ENCODE results near the gene C1GALT1.
A peak's percentile ranks its signal among the peaks of the same experiment; 100 is the strongest.
"Not testable (repeated sequence)": the region's sequence is repeated elsewhere in the genome, so short reads cannot be mapped to it uniquely, and the experiment has no call there.

Gene C1GALT1

GRCh38 chr7:7182156-7183060, at the start of gene C1GALT1:
Gene C1GALT1 (plus strand): TSS chr7:7182544. CDS start chr7:7234320, 51,776 bp downstream.
- peak; percentile 99 for DNase-seq (ENCODE audit: low read depth, low spot score)

GRCh38 chr7:7134046-7134445, 48.3 kb upstream of the C1GALT1 start:
- no peak for DNase-seq (ENCODE audit: low read depth, low spot score)

GRCh38 chr7:7135074-7135473, 47.3 kb upstream of the C1GALT1 start:
- no peak for DNase-seq (ENCODE audit: low read depth, low spot score)

- not testable (repeated sequence) for DNase-seq (ENCODE audit: low read depth, low spot score)
Observed at GRCh38 chr7:7135924-7136323, 46.4 kb upstream of the C1GALT1 start.

GRCh38 chr7:7136466-7137381, 45.6 kb upstream of the C1GALT1 start:
- DNase-seq (ENCODE audit: low read depth, low spot score), result peak; percentile 39

GRCh38 chr7:7138897-7139296, 43.4 kb upstream of the C1GALT1 start:
- no peak for DNase-seq (ENCODE audit: low read depth, low spot score)

GRCh38 chr7:7143404-7143803, 38.9 kb upstream of the C1GALT1 start:
- not testable (repeated sequence) for DNase-seq (ENCODE audit: low read depth, low spot score)

GRCh38 chr7:7145151-7145550, 37.2 kb upstream of the C1GALT1 start:
- DNase-seq (ENCODE audit: low read depth, low spot score), result not testable (repeated sequence)

GRCh38 chr7:7146837-7147236, 35.5 kb upstream of the C1GALT1 start:
- no peak for DNase-seq (ENCODE audit: low read depth, low spot score)

GRCh38 chr7:7148798-7149481, 33.4 kb upstream of the C1GALT1 start:
- no peak for DNase-seq (ENCODE audit: low read depth, low spot score)

GRCh38 chr7:7151285-7151684, 31.1 kb upstream of the C1GALT1 start:
- no peak for DNase-seq (ENCODE audit: low read depth, low spot score)

- DNase-seq (ENCODE audit: low read depth, low spot score), result no peak
Observed at GRCh38 chr7:7151865-7152264, 30.5 kb upstream of the C1GALT1 start.

GRCh38 chr7:7152315-7152714, 30.0 kb upstream of the C1GALT1 start:
- DNase-seq (ENCODE audit: low read depth, low spot score), result no peak

- DNase-seq (ENCODE audit: low read depth, low spot score), result not testable (repeated sequence)
Observed at GRCh38 chr7:7154355-7154754, 28.0 kb upstream of the C1GALT1 start.

GRCh38 chr7:7156663-7157062, 25.7 kb upstream of the C1GALT1 start:
- DNase-seq (ENCODE audit: low read depth, low spot score), result no peak

- peak; percentile 79 for DNase-seq (ENCODE audit: low read depth, low spot score)
Observed at GRCh38 chr7:7157177-7157886, 25.0 kb upstream of the C1GALT1 start.

GRCh38 chr7:7157887-7158271, 24.5 kb upstream of the C1GALT1 start:
- DNase-seq (ENCODE audit: low read depth, low spot score), result peak; percentile 50

- DNase-seq (ENCODE audit: low read depth, low spot score), result no peak
Observed at GRCh38 chr7:7159063-7159658, 23.2 kb upstream of the C1GALT1 start.

- DNase-seq (ENCODE audit: low read depth, low spot score), result no peak
Observed at GRCh38 chr7:7164591-7164990, 17.8 kb upstream of the C1GALT1 start.

GRCh38 chr7:7165372-7165771, 17.0 kb upstream of the C1GALT1 start:
- no peak for DNase-seq (ENCODE audit: low read depth, low spot score)

- DNase-seq (ENCODE audit: low read depth, low spot score), result no peak
Observed at GRCh38 chr7:7166318-7166717, 16.0 kb upstream of the C1GALT1 start.
